ENCODE results near the gene PDCD1.
"Not testable (repeated sequence)": the region's sequence is repeated elsewhere in the genome, so short reads cannot be mapped to it uniquely, and the experiment has no call there.

Gene PDCD1

GRCh38 chr2:241834527-241835210 lies 24.0 kb downstream of the PDCD1 start:
- POLR2A ChIA-PET: no interaction called here
- TF ChIP-seq CTCF (IDR thresholded peaks at IDR 0.05; ENCODE audit: control extremely low read depth, extremely low read depth, low read depth, missing control alignments): no peak
- no peak for DNase-seq (ENCODE audit: extremely low spot score)
- CTCF ChIA-PET: interaction anchor here (1.0 to 2.8 kb wide), 6 partner anchors 9 to 44 kb away, joined by 3 to 14 read pairs (median 4); no protein-coding TSS in a partner anchor

- POLR2A ChIA-PET; DNase-seq (ENCODE audit: extremely low spot score): not testable (repeated sequence)
- CTCF ChIA-PET: interaction anchor here (1.0 to 1.3 kb wide), 2 partner anchors 20 to 44 kb away, joined by 3 read pairs; no protein-coding TSS in a partner anchor
Measured at GRCh38 chr2:241833756-241834526, 24.8 kb downstream of the PDCD1 start.

- DNase-seq (ENCODE audit: extremely low spot score): no peak
- POLR2A ChIA-PET: no interaction called here
- CTCF ChIA-PET: interaction anchor here (0.6 kb wide), 1 partner anchor 8 kb away, joined by 3 read pairs; no protein-coding TSS in a partner anchor
- no peak for TF ChIP-seq CTCF (IDR thresholded peaks at IDR 0.05; ENCODE audit: control extremely low read depth, extremely low read depth, low read depth, missing control alignments)
Measured at GRCh38 chr2:241833101-241833663, 25.5 kb downstream of the PDCD1 start.

- DNase-seq (ENCODE audit: extremely low spot score): no peak
- no peak for TF ChIP-seq CTCF (IDR thresholded peaks at IDR 0.05; ENCODE audit: control extremely low read depth, extremely low read depth, low read depth, missing control alignments)
- POLR2A ChIA-PET: no interaction called here
- CTCF ChIA-PET: interaction anchor here (1.5 kb wide), 1 partner anchor 48 kb away, joined by 3 read pairs; no protein-coding TSS in a partner anchor
Measured at GRCh38 chr2:241827394-241827793, 31.3 kb downstream of the PDCD1 start.

GRCh38 chr2:241823531-241824437 lies 34.9 kb downstream of the PDCD1 start:
- POLR2A ChIA-PET, CTCF ChIA-PET: not testable (repeated sequence)
- DNase-seq (ENCODE audit: extremely low spot score): peak; percentile 14

GRCh38 chr2:241822264-241822623 lies 36.5 kb downstream of the PDCD1 start:
- CTCF ChIA-PET: interaction anchor here (1.0 kb wide), 1 partner anchor 16 kb away, joined by 3 read pairs; no protein-coding TSS in a partner anchor

More at GRCh38 chr2:241822264-241822623, 36.5 kb downstream of the PDCD1 start:
- POLR2A ChIA-PET: no interaction called here
- DNase-seq (ENCODE audit: extremely low spot score): peak; percentile 22
- no peak for TF ChIP-seq CTCF (IDR thresholded peaks at IDR 0.05; ENCODE audit: control extremely low read depth, extremely low read depth, low read depth, missing control alignments)

Measured in GM10248 (cell line).